Naive B cell (primary cell): ENCODE measurements around the gene DAP. TPM values are rescaled to one million over a fixed set of nuclear protein-coding genes. Genes with fewer than 3 reads are reported as not detected.

Experiments used
- ATAC-seq, 2 donors: fragments of 150-1000 bp; cut with Tn5 transposase; 2 replicates each; pipeline ENCODE4 v1.10.0; 2021; ENCODE audit warnings: low read depth in 2 of 2, mild to moderate bottlenecking in 2 of 2, moderate library complexity in 2 of 2
- DNase-seq: peaks from one replicate; pipeline ENCODE4 v3.0.0; 2022
- H3K27ac Mint-ChIP-seq, 6 donors: one replicate each; pipeline ENCODE4 v1.8.0; 2020 to 2022; ENCODE audit warnings: mild to moderate bottlenecking in 6 of 6, mixed read lengths in 6 of 6, moderate library complexity in 5 of 6, inconsistent platforms in 2 of 6
- H3K27me3 Mint-ChIP-seq, 3 donors: one replicate each; pipeline ENCODE4 v1.8.0; 2021 to 2022; ENCODE audit warnings: mixed read lengths in 3 of 3, mild to moderate bottlenecking in 1 of 3
- H3K36me3 Mint-ChIP-seq, 2 donors: one replicate each; pipeline ENCODE4 v1.8.0; 2020 to 2022; ENCODE audit warnings: mixed read lengths in 2 of 2, inconsistent platforms in 1 of 2, mild to moderate bottlenecking in 1 of 2
- H3K4me1 Mint-ChIP-seq, 3 donors: one replicate each; pipeline ENCODE4 v1.8.0; 2020 to 2022; ENCODE audit warnings: mixed read lengths in 3 of 3, inconsistent platforms in 1 of 3, mild to moderate bottlenecking in 1 of 3, moderate library complexity in 1 of 3
- H3K4me3 Mint-ChIP-seq, 8 donors: one replicate each; pipeline ENCODE4 v1.8.0; 2020 to 2022; ENCODE audit warnings: mild to moderate bottlenecking in 8 of 8, mixed read lengths in 8 of 8, moderate library complexity in 8 of 8, inconsistent platforms in 2 of 8
- H3K9me3 Mint-ChIP-seq, 7 donors: one replicate each; pipeline ENCODE4 v1.8.0; 2020 to 2022; ENCODE audit warnings: mixed read lengths in 7 of 7, mild to moderate bottlenecking in 5 of 7, inconsistent platforms in 2 of 7, moderate library complexity in 1 of 7
- polyA plus RNA-seq, 6 donors: library from polyadenylated mRNA; unstranded; fragments of 300-500 nt; fragmentation: Illumina TruSeq; gene quantifications; one replicate each; pipeline ENCODE4 v1.2.3, GENCODE V29; 2021; ENCODE audit warnings: low read depth in 6 of 6

Gene DAP
- polyA plus RNA-seq, 6 donors from 2014 or later = 48.6 to 90.4 (median 62.8) TPM

- no peaks in the 10 kb centered on the region for H3K9me3 Mint-ChIP-seq
- DNase-seq (peak; percentile 43), ATAC-seq (peak; percentile 82 to 86)
- H3K27ac Mint-ChIP-seq = peak overlapping the region; percentile 8 to 92 (median 80)
- H3K4me1 Mint-ChIP-seq = peaks cover 19 to 43% (median 40%) of the 10 kb centered on the region in 3 donors
- peak overlapping the region in 2 of 8 donors; percentile 1 to 15 for H3K4me3 Mint-ChIP-seq
- H3K27me3 Mint-ChIP-seq = no peaks in the 10 kb centered on the region
- peaks cover 0 to 3% of the 10 kb centered on the region in 2 donors for H3K36me3 Mint-ChIP-seq
Measured at GRCh38 chr5:10699987-10700386, 61.0 kb downstream of the DAP start.

- peaks cover 15 to 39% (median 36%) of the 10 kb centered on the region in 3 donors for H3K4me1 Mint-ChIP-seq
- no peak overlapping the region for H3K4me3 Mint-ChIP-seq
- peaks cover 0 to 5% of the 10 kb centered on the region in 2 donors for H3K36me3 Mint-ChIP-seq
- H3K9me3 Mint-ChIP-seq = no peaks in the 10 kb centered on the region
- ATAC-seq (no peak), DNase-seq (no peak)
- peak overlapping the region in 5 of 6 donors; percentile 39 to 92 (median 84) for H3K27ac Mint-ChIP-seq
- H3K27me3 Mint-ChIP-seq = no peaks in the 10 kb centered on the region
Measured at GRCh38 chr5:10699281-10699874, 61.7 kb downstream of the DAP start.

DNA sequence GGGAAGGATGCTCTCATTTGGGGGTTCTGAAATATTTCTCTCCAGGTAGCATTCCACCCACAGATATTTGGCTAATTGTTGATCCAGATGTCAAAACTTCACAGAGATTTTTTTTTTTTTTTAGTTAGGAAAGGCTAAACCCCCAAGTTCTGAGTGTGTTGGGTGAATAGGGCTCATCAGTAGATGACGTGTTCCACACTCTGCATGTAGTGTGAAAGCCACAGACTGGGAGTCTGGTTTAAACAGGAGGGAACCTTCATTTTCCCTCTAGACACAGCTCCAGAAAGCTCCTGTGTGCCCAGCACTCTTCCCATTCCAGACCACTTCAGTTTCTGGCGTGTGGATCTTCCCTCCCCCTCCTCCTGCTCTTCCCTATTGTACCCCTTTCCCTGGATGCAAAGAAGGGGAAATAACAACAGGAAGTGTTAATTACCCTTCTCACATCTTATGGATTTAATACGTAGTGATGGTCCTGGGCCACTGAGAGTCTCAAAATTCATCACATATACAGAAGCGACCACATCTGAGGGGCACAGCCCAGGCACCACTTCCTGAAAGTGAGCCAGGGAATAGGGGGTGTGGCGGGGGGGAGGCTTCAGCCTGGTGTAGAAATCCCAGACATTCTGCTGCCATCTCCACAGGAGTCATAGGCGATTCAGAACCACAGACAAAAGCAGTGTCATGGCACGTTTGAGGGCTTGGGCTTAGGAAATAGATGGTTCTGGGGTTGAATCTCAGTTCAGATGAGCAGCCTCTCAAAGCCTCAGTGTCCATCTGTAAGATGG is 65.1 kb downstream of the DAP start:
- peaks cover 0 to 5% of the 10 kb centered on the region in 2 donors for H3K36me3 Mint-ChIP-seq
- peaks cover 13 to 30% (median 27%) of the 10 kb centered on the region in 3 donors for H3K4me1 Mint-ChIP-seq
- ATAC-seq (no peak), DNase-seq (no peak)
- no peaks in the 10 kb centered on the region for H3K9me3 Mint-ChIP-seq
- H3K4me3 Mint-ChIP-seq = no peak overlapping the region
- H3K27me3 Mint-ChIP-seq = no peaks in the 10 kb centered on the region
- peak overlapping the region in 3 of 6 donors; percentile 30 to 82 (median 53) for H3K27ac Mint-ChIP-seq

GRCh38 chr5:10695055-10695649 is 65.9 kb downstream of the DAP start:
- peak overlapping the region in 4 of 6 donors; percentile 44 to 82 (median 68) for H3K27ac Mint-ChIP-seq
- no peaks in the 10 kb centered on the region for H3K9me3 Mint-ChIP-seq
- ATAC-seq (peak; percentile 28 to 43), DNase-seq (no peak)
- H3K4me3 Mint-ChIP-seq = no peak overlapping the region
- H3K27me3 Mint-ChIP-seq = no peaks in the 10 kb centered on the region
- peaks cover 10 to 23% (median 23%) of the 10 kb centered on the region in 3 donors for H3K4me1 Mint-ChIP-seq
- H3K36me3 Mint-ChIP-seq = peaks cover 0 to 5% of the 10 kb centered on the region in 2 donors

- Mint-ChIP-seq H3K27me3 (no peaks in the 10 kb centered on the region), H3K9me3 (no peaks in the 10 kb centered on the region), H3K4me3 (no peak overlapping the region), H3K36me3 (peaks cover 5 to 8% of the 10 kb centered on the region in 2 donors), H3K4me1 (peaks cover 3 to 12% (median 6%) of the 10 kb centered on the region in 3 donors), H3K27ac (peak overlapping the region in 2 of 6 donors; percentile 19 to 20)
- no peak for DNase-seq
- no peak for ATAC-seq
Measured at GRCh38 chr5:10691826-10692785, 68.9 kb downstream of the DAP start.

DNA sequence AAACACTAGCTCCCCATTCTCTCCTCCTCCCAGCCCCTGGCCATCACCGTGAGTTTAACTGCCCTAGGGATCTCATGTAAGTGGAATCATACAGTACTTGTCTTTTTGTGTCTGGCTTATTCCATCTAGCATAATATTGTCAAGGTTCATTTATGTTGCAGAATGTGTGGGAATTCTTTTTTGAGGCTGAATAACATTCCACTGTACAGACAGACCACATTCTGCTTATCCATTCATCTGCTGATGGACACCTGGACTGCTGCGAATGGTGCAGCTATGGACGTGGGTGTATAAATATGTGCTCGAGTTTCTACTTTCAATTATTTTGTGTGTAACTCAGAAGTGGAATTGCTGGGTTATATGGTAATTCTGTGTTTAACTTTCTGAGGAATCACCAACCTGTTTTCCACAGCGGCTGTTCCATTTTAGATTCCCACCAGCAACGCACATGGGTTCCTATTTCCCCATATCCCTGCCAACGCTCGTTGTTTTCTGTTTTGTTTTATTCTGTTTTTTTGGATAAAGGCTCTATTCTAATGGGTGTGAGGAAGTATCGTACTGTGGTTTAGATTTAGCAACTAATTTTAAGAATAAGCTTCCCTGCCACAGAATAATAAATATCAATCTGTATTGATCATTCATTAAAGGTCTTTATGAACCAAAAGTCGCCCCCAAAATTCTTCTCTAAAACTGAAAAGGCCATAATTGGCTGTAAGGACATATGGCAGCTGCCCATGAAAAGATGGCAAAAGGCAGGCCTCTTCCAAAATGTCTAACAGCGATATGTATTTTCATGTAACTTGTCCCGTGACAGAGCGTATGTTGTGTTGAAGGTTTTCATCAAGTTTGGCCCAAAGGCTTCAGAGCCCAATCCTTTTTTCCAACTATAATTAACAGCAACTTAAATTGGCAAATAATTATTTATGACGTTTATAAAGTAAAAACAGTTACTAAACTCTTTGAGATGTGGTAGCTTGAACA is 70.3 kb downstream of the DAP start:
- H3K4me3 Mint-ChIP-seq = no peak overlapping the region
- peaks cover 13 to 20% of the 10 kb centered on the region in 2 donors for H3K36me3 Mint-ChIP-seq
- H3K4me1 Mint-ChIP-seq = peaks cover 0 to 8% (median 6%) of the 10 kb centered on the region in 3 donors
- H3K27me3 Mint-ChIP-seq = no peaks in the 10 kb centered on the region
- ATAC-seq (no peak), DNase-seq (no peak)
- no peaks in the 10 kb centered on the region for H3K9me3 Mint-ChIP-seq
- peak overlapping the region in 1 of 6 donors; percentile 8 for H3K27ac Mint-ChIP-seq

- peak overlapping the region in 1 of 6 donors; percentile 81 for H3K27ac Mint-ChIP-seq
- H3K27me3 Mint-ChIP-seq = no peaks in the 10 kb centered on the region
- H3K4me1 Mint-ChIP-seq = no peaks in the 10 kb centered on the region
- peaks cover 13 to 15% of the 10 kb centered on the region in 2 donors for H3K36me3 Mint-ChIP-seq
- ATAC-seq (no peak), DNase-seq (no peak)
- H3K4me3 Mint-ChIP-seq = no peak overlapping the region
- no peaks in the 10 kb centered on the region for H3K9me3 Mint-ChIP-seq
Measured at GRCh38 chr5:10689391-10690081, 71.5 kb downstream of the DAP start.

GRCh38 chr5:10688651-10689171 is 72.3 kb downstream of the DAP start:
- Mint-ChIP-seq H3K4me3 (no peak overlapping the region), H3K4me1 (no peaks in the 10 kb centered on the region)

DNA sequence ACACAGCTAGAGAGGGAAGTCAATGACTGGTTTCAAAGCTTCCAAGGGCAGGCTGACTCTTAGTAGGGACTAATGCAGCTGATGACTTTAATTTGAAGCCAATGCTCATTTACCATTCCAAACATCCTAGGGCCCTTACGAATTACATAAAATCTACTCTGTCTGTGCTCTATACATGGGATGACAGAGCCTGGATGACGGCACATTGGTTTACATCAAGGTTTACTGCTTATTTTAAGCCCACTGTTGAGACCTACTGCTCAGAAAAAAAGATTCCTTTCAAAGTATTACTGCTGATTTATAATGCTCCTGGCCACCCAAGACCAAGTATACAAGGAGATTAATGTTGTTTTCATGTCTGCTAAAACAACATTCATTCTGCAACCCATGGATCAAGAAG is 74.1 kb downstream of the DAP start:
- Mint-ChIP-seq H3K9me3 (no peaks in the 10 kb centered on the region), H3K36me3 (peaks cover 19 to 21% of the 10 kb centered on the region in 2 donors), H3K4me1 (peaks cover 0 to 4% (median 0%) of the 10 kb centered on the region in 3 donors), H3K27me3 (no peaks in the 10 kb centered on the region), H3K27ac (no peak overlapping the region), H3K4me3 (no peak overlapping the region)
- no peak for DNase-seq
- ATAC-seq = no peak

More at GRCh38 chr5:10688651-10689171, 72.3 kb downstream of the DAP start:
- no peaks in the 10 kb centered on the region for H3K27me3 Mint-ChIP-seq
- H3K36me3 Mint-ChIP-seq = peaks cover 13 to 15% of the 10 kb centered on the region in 2 donors
- DNase-seq = no peak
- ATAC-seq = no peak
- peak overlapping the region in 1 of 6 donors; percentile 81 for H3K27ac Mint-ChIP-seq
- no peaks in the 10 kb centered on the region for H3K9me3 Mint-ChIP-seq

- peak in 1 of 2 donors; percentile 18 for ATAC-seq
- H3K9me3 Mint-ChIP-seq = no peaks in the 10 kb centered on the region
- H3K27ac Mint-ChIP-seq = peak overlapping the region in 1 of 6 donors; percentile 49
- no peak overlapping the region for H3K4me3 Mint-ChIP-seq
- no peaks in the 10 kb centered on the region for H3K27me3 Mint-ChIP-seq
- peaks cover 0 to 4% (median 2%) of the 10 kb centered on the region in 3 donors for H3K4me1 Mint-ChIP-seq
- DNase-seq = no peak
- H3K36me3 Mint-ChIP-seq = peaks cover 27 to 29% of the 10 kb centered on the region in 2 donors
Measured at GRCh38 chr5:10685115-10685521, 75.9 kb downstream of the DAP start.
